K562 (cell line): ENCODE measurements around the gene ATRN. TPM values are rescaled to one million over a fixed set of nuclear protein-coding genes. Genes with fewer than 3 reads are reported as not detected.

Experiments
- ATAC-seq: fragments of 200-7000 bp; cut with Tn5 transposase; 3 replicates; pipeline ENCODE4 v1.9.1; 2020; ENCODE audit warnings: moderate library complexity
- BruUV-seq: library from RNA; stranded (reverse); fragments of 400-500 nt; replicated peaks from 2 replicates; lab custom pipeline; 2021; lab: Mats Ljungman, UMichigan
- CTCF ChIA-PET: fragments of 300-600 bp; formaldehyde crosslinking; extraction: SDS; loops from one replicate; lab custom pipeline; 2021; ENCODE audit warnings: low intra/inter-chr PET ratio; lab: Yijun Ruan, JAX
- POLR2A ChIA-PET: fragments of 300-600, 350-650 bp; sonication (Branson Sonifier 250); formaldehyde crosslinking; extraction: SDS; loops from one replicate; lab custom pipeline; 2021; ENCODE audit warnings: antibody characterized with exemption, inconsistent platforms; lab: Yijun Ruan, JAX
- DNase-seq, 4 experiments: peaks; one replicate each; pipeline versions ENCODE4 v3.0.0 to v3.0.0-alpha.2; 2011 to 2018; ENCODE audit warnings: low spot score in 3 of 4, mixed read lengths in 3 of 4; ENCODE audit errors: extremely low read depth in 1 of 4
- FAIRE-seq: peaks from 2 replicates; lab custom pipeline; 2011; peaks lifted over from hg19 to GRCh38; lab: Jason Lieb, UNC
- H2AFZ ChIP-seq: 2 replicates; pipeline ENCODE4 v1.6.0; 2011; ENCODE audit warnings: low read depth, low read length, control low read depth, inconsistent platforms
- H3K27ac ChIP-seq: fragments of 200-600 bp; 3 replicates; pipeline ENCODE4 v1.8.0; 2011; ENCODE audit warnings: low read depth, mild to moderate bottlenecking, control low read depth, inconsistent platforms, low read length, moderate library complexity, mixed read lengths; ENCODE audit errors: extremely low read depth
- H3K27me3 ChIP-seq, 2 experiments: fragments of 300-600 bp in 1 of 2; 2 replicates in 1 of 2; 3 replicates in 1 of 2; pipeline versions ENCODE4 v1.6.0 to v1.8.0; 2011; ENCODE audit warnings: inconsistent platforms in 2 of 2, low read length in 2 of 2, mild to moderate bottlenecking in 1 of 2, mixed read lengths in 1 of 2, moderate library complexity in 1 of 2; ENCODE audit not compliant: control insufficient read depth in 2 of 2, insufficient read depth in 2 of 2
- H3K36me3 ChIP-seq: fragments of 300-600 bp; 3 replicates; pipeline ENCODE4 v1.8.0; 2011; ENCODE audit warnings: mild to moderate bottlenecking, low read length, inconsistent platforms; ENCODE audit not compliant: control insufficient read depth, insufficient read depth
- H3K4me1 ChIP-seq, 2 experiments: fragments of 200-600 bp in 1 of 2; replicated peaks in 1 of 2; 2 replicates in 1 of 2; 3 replicates in 1 of 2; pipeline versions ENCODE4 v1.5.1 to v1.8.0; 2011; ENCODE audit warnings: inconsistent platforms in 2 of 2, low read length in 2 of 2, mild to moderate bottlenecking in 1 of 2, mixed read lengths in 1 of 2, moderate library complexity in 1 of 2; ENCODE audit not compliant: control insufficient read depth in 2 of 2, insufficient read depth in 2 of 2
- H3K4me2 ChIP-seq: 2 replicates; pipeline ENCODE4 v1.6.1; 2011; ENCODE audit warnings: low read length, control low read depth, inconsistent platforms, mixed read lengths; ENCODE audit not compliant: insufficient read depth
- H3K4me3 ChIP-seq: fragments of 200-600 bp; sonication (generic), shearing (Covaris generic); 2 replicates; pipeline ENCODE4 v1.5.1; 2016; ENCODE audit warnings: control low read depth, inconsistent platforms
- H3K79me2 ChIP-seq: fragments of 200-600 bp; 3 replicates; pipeline ENCODE4 v1.8.0; 2011; ENCODE audit warnings: low read length, inconsistent platforms; ENCODE audit not compliant: control insufficient read depth, insufficient read depth
- H3K9ac ChIP-seq, 2 experiments: 2 replicates each; pipeline versions ENCODE4 v1.6.0 to v1.6.1; 2011; ENCODE audit warnings: low read depth in 2 of 2, low read length in 2 of 2, control low read depth in 1 of 2, inconsistent platforms in 1 of 2, mild to moderate bottlenecking in 1 of 2, mixed read lengths in 1 of 2; ENCODE audit not compliant: insufficient read depth in 1 of 2
- H3K9me1 ChIP-seq: one replicate; pipeline ENCODE4 v1.6.0; 2011; ENCODE audit warnings: inconsistent platforms, mild to moderate bottlenecking, low read length, moderate library complexity; ENCODE audit not compliant: control insufficient read depth, insufficient read depth
- H3K9me3 ChIP-seq: replicated peaks from 2 replicates; pipeline ENCODE4 v1.5.1; 2011; ENCODE audit warnings: low read depth, low read length, inconsistent platforms; ENCODE audit not compliant: control insufficient read depth, insufficient read depth
- H4K20me1 ChIP-seq: replicated peaks from 2 replicates; pipeline ENCODE4 v1.6.1; 2011; ENCODE audit warnings: low read length, inconsistent platforms, mixed read lengths; ENCODE audit not compliant: control insufficient read depth, insufficient read depth
- CCNT2 ChIP-seq: IDR thresholded peaks from 2 replicates; pipeline ENCODE4 v1.6.1; 2011; ENCODE audit warnings: borderline replicate concordance, low read depth, mild to moderate bottlenecking, moderate library complexity, mixed read lengths, low read length; ENCODE audit not compliant: insufficient read length; ENCODE audit errors: extremely low read depth
- DIDO1 ChIP-seq: fragments of 450-650 bp; IDR thresholded peaks from 2 replicates; pipeline ENCODE4 v1.6.1; 2016; ENCODE audit warnings: low read depth, missing biosample characterization, missing genetic modification characterization
- ETS2 ChIP-seq: IDR thresholded peaks from 2 replicates; pipeline ENCODE4 v1.6.1; 2016; ENCODE audit warnings: borderline replicate concordance, missing genetic modification characterization, mild to moderate bottlenecking, moderate library complexity, missing compliant biosample characterization; ENCODE audit not compliant: poor library complexity, severe bottlenecking
- FOXP1 ChIP-seq: sonication (generic); formaldehyde crosslinking; IDR thresholded peaks from 2 replicates; pipeline ENCODE4 v1.8.0; 2022; ENCODE audit warnings: mild to moderate bottlenecking, missing genetic modification reagents
- HDAC6 ChIP-seq: IDR thresholded peaks from 2 replicates; pipeline ENCODE4 v1.6.1; 2012; ENCODE audit warnings: low read depth, mild to moderate bottlenecking, control low read depth, inconsistent platforms, low read length, moderate library complexity
- HNRNPLL ChIP-seq: fragments of 200-400 bp; formaldehyde crosslinking; IDR thresholded peaks from 2 replicates; pipeline ENCODE4 v1.6.1; 2017; ENCODE audit warnings: low read length, low read depth, mild to moderate bottlenecking; ENCODE audit not compliant: poor library complexity, severe bottlenecking
- KAT7 ChIP-seq: sonication (generic); formaldehyde crosslinking; IDR thresholded peaks from 2 replicates; pipeline ENCODE4 v1.8.0; 2022; ENCODE audit warnings: missing genetic modification reagents, mild to moderate bottlenecking, borderline replicate concordance
- MEF2A ChIP-seq: IDR thresholded peaks from 2 replicates; pipeline ENCODE4 v1.6.1; 2011; ENCODE audit warnings: low read depth, mild to moderate bottlenecking, low read length, moderate library complexity; ENCODE audit not compliant: control insufficient read depth
- ZNF217 ChIP-seq: sonication (generic); formaldehyde crosslinking; IDR thresholded peaks from 2 replicates; pipeline ENCODE4 v1.8.0; 2022; ENCODE audit warnings: mild to moderate bottlenecking, missing genetic modification reagents
- WGBS: fragments of 100-300 bp; shearing (Covaris generic); methylation state at CpG from one replicate; pipeline ENCODE4 v1.1.6; 2016; ENCODE audit warnings: low coverage, mixed read lengths; ENCODE audit not compliant: insufficient coverage; ENCODE audit errors: missing lambda C conversion rate; 5-methylcytosine and 5-hydroxymethylcytosine counted together
- in situ Hi-C: fragments of 300-500 bp; cut with MboI; formaldehyde crosslinking; loops from 4 replicates; pipeline ENCODE4 v1.15.0; 2018; ENCODE audit warnings: inconsistent platforms, mixed read lengths
- intact Hi-C: fragments of 100-400 bp; cut with micrococcal nuclease; formaldehyde crosslinking; loops from 2 replicates; pipeline ENCODE4 v1.14.2; 2022
- polyA plus RNA-seq, 8 experiments: library from polyadenylated mRNA; depleted of rRNA in 4 of 8; stranded (reverse) in 5 of 8; unstranded in 3 of 8; fragments of >200 nt; fragmentation: Nextera tagmentation in 2 of 8; fragmentation: Illumina TruSeq in 1 of 8; extraction: Ambion mirVana in 2 of 8; extraction: Trizol in 1 of 8; gene quantifications; 2 replicates each; pipeline versions ENCODE4 v1.2.1 to v1.2.3, GENCODE V29; 2011 to 2014; ENCODE audit warnings: inconsistent platforms in 1 of 8, missing spikeins in 1 of 8
- total RNA-seq, 7 experiments: library from RNA; depleted of rRNA in 6 of 7; stranded (reverse); fragments of >200 nt in 6 of 7; fragmentation: Illumina TruSeq in 2 of 7; extraction: Trizol in 2 of 7; gene quantifications; 2 replicates each; pipeline versions ENCODE4 v1.2.1 to v1.2.3, GENCODE V29; 2011 to 2021; ENCODE audit warnings: low replicate concordance in 1 of 7
- TF ChIP-seq, protein P1 (sequence below): fragments of 450-650 bp; IDR thresholded peaks from 2 replicates; pipeline ENCODE4 v1.6.1; 2016
- TF ChIP-seq, protein P2 (sequence below), 2 experiments: IDR thresholded peaks in 1 of 2; conservative IDR thresholded peaks in 1 of 2; 2 replicates each; pipeline ENCODE4 v1.6.1; 2016; ENCODE audit warnings: low read depth in 2 of 2, mild to moderate bottlenecking in 1 of 2, missing compliant biosample characterization in 1 of 2, missing genetic modification characterization in 1 of 2, moderate library complexity in 1 of 2
- TF ChIP-seq, protein P3 (sequence below): sonication (generic); formaldehyde crosslinking; IDR thresholded peaks from 2 replicates; pipeline ENCODE4 v1.8.1; 2023; ENCODE audit warnings: mild to moderate bottlenecking, missing genetic modification reagents
- TF ChIP-seq, protein P4 (sequence below): IDR thresholded peaks from 2 replicates; pipeline ENCODE4 v1.6.1; 2011; ENCODE audit not compliant: insufficient read length; ENCODE audit errors: extremely low read depth

Gene ATRN
- total and polyA plus RNA-seq, 9 of the 15 experiments (the other 6 are each of a cell fraction or from before 2014, with no cell fraction given): 0.69 to 16.5 (median 7.6) TPM

DNA sequence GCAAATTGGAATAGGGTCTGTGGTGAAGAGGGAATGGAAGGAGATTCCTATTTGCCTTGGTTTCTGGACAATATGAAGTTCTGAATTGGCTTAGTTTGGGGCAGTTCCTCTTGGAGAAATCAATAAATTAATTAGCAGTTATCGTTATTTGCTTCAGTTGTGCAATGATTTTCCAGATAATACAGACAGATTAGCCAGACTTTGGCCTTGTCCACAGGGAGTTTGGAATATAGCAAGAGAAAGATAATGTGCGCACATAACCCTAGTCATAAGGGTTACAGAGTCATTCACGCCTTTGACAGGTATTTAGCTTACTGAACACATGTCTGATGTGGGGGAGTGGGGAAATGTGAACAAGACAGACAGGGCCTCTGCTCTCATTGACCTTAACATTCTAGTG lies 1.3 kb downstream of the ATRN start (continued):
- TF ChIP-seq, protein P1, sequence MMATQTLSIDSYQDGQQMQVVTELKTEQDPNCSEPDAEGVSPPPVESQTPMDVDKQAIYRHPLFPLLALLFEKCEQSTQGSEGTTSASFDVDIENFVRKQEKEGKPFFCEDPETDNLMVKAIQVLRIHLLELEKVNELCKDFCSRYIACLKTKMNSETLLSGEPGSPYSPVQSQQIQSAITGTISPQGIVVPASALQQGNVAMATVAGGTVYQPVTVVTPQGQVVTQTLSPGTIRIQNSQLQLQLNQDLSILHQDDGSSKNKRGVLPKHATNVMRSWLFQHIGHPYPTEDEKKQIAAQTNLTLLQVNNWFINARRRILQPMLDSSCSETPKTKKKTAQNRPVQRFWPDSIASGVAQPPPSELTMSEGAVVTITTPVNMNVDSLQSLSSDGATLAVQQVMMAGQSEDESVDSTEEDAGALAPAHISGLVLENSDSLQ: peak; percentile 29
- TF ChIP-seq MEF2A: no peak
- TF ChIP-seq HNRNPLL: no peak
- TF ChIP-seq, protein P2, sequence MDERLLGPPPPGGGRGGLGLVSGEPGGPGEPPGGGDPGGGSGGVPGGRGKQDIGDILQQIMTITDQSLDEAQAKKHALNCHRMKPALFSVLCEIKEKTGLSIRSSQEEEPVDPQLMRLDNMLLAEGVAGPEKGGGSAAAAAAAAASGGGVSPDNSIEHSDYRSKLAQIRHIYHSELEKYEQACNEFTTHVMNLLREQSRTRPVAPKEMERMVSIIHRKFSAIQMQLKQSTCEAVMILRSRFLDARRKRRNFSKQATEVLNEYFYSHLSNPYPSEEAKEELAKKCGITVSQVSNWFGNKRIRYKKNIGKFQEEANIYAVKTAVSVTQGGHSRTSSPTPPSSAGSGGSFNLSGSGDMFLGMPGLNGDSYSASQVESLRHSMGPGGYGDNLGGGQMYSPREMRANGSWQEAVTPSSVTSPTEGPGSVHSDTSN (CRISPR knock-in tag; IDR thresholded peaks at IDR 0.05; ENCODE audit: low read depth): no peak
- TF ChIP-seq, protein P2 (tag; conservative IDR thresholded peaks at IDR 0.05; ENCODE audit: low read depth): no peak
- no peak for TF ChIP-seq FOXP1 (CRISPR knock-in tag)
- TF ChIP-seq ZNF217 (CRISPR knock-in tag): no peak

DNA sequence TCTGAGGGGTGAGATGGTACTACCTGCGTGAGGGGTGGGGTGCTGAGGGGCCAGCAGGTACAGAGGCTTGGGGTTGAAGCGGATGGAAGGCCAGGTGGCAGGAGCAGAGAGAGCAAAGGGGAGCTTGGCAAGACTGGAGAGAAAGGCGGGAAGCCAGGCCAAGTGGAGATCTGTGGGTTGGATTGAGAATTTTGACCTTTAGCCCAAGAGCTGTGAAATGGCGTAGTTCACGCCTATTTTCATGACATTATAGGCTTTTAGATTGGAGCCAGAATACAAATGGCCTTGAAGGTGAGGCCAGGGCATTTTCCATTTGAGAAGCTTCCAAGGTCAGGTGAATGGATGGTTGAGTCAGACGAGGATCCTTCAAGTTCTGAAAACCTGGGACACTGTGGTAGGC lies 2.5 kb downstream of the ATRN start:
- peak overlapping the region in 1 of 2 experiments; percentile 48; a peak in 2 of 4 replicates for H3K9ac ChIP-seq
- H3K4me2 ChIP-seq: no peak overlapping the region
- H3K36me3 ChIP-seq: no peaks in the 10 kb centered on the region
- WGBS: 94% methylated on average over 5 of the region's 6 CpGs
- no peak overlapping the region for H3K27ac ChIP-seq
- in situ Hi-C loops: no loop called here
- no peaks in the 10 kb centered on the region for H3K27me3 ChIP-seq
- no peak for DNase-seq
- peaks cover 11 to 14% of the 10 kb centered on the region in 2 experiments; a peak in 4 of 5 replicates for H3K4me1 ChIP-seq
- H3K9me1 ChIP-seq: no peaks in the 10 kb centered on the region
- ATAC-seq: no peak
- peaks cover 32% of the 10 kb centered on the region for H3K79me2 ChIP-seq
- ChIA-PET CTCF (no interaction called here), POLR2A (no interaction called here)
- intact Hi-C loops: no loop called here
- no TSS peak for BruUV-seq
- no peak overlapping the region for H3K4me3 ChIP-seq
- H3K9me3 ChIP-seq: no peaks in the 10 kb centered on the region
- H4K20me1 ChIP-seq: no peaks in the 10 kb centered on the region
- TF ChIP-seq KAT7 (no peak), ETS2 (tag) (no peak), HDAC6 (no peak), DIDO1 (tag) (no peak), CCNT2 (no peak)
- TF ChIP-seq, protein P3, sequence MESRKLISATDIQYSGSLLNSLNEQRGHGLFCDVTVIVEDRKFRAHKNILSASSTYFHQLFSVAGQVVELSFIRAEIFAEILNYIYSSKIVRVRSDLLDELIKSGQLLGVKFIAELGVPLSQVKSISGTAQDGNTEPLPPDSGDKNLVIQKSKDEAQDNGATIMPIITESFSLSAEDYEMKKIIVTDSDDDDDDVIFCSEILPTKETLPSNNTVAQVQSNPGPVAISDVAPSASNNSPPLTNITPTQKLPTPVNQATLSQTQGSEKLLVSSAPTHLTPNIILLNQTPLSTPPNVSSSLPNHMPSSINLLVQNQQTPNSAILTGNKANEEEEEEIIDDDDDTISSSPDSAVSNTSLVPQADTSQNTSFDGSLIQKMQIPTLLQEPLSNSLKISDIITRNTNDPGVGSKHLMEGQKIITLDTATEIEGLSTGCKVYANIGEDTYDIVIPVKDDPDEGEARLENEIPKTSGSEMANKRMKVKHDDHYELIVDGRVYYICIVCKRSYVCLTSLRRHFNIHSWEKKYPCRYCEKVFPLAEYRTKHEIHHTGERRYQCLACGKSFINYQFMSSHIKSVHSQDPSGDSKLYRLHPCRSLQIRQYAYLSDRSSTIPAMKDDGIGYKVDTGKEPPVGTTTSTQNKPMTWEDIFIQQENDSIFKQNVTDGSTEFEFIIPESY (CRISPR knock-in tag): no peak
- TF ChIP-seq, protein P4, sequence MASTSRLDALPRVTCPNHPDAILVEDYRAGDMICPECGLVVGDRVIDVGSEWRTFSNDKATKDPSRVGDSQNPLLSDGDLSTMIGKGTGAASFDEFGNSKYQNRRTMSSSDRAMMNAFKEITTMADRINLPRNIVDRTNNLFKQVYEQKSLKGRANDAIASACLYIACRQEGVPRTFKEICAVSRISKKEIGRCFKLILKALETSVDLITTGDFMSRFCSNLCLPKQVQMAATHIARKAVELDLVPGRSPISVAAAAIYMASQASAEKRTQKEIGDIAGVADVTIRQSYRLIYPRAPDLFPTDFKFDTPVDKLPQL: no peak
- TF ChIP-seq, all 486 proteins: peak for 0
- no peak overlapping the region for H2AFZ ChIP-seq
- no peak for FAIRE-seq
